ENCODE results near the gene ENOSF1.

DNA sequence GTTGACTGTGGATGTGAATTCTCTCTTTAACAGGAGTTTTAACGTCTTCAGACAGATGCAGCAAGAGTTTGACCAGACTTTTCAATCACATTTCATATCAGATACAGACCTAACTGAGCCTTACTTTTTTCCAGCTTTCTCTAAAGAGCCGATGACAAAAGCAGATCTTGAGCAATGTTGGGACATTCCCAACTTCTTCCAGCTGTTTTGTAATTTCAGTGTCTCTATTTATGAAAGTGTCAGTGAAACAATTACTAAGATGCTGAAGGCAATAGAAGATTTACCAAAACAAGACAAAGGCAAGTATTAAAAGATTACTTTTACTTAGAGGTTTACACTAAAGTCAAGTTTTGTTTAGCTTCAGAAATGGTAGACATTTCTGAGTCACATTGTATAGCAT lies 85.2 kb downstream of the ENOSF1 start:
- TF ChIP-seq, protein P1, sequence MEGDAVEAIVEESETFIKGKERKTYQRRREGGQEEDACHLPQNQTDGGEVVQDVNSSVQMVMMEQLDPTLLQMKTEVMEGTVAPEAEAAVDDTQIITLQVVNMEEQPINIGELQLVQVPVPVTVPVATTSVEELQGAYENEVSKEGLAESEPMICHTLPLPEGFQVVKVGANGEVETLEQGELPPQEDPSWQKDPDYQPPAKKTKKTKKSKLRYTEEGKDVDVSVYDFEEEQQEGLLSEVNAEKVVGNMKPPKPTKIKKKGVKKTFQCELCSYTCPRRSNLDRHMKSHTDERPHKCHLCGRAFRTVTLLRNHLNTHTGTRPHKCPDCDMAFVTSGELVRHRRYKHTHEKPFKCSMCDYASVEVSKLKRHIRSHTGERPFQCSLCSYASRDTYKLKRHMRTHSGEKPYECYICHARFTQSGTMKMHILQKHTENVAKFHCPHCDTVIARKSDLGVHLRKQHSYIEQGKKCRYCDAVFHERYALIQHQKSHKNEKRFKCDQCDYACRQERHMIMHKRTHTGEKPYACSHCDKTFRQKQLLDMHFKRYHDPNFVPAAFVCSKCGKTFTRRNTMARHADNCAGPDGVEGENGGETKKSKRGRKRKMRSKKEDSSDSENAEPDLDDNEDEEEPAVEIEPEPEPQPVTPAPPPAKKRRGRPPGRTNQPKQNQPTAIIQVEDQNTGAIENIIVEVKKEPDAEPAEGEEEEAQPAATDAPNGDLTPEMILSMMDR (IDR thresholded peaks at IDR 0.05; ENCODE audit: low read depth, low read length, poor library complexity, severe bottlenecking) = no peak
- no peak for TF ChIP-seq EZH2phosphoT487 (IDR thresholded peaks at IDR 0.05; ENCODE audit: borderline replicate concordance, low read length)

Measured in DOHH2 (cell line).